K562 (cell line): ENCODE data around the gene TOR3A. TPM values are rescaled to one million over a fixed set of nuclear protein-coding genes. Genes with fewer than 3 reads are reported as not detected.
A peak's percentile ranks its signal among the peaks of the same experiment; 100 is the strongest.

Experiments
- ATAC-seq: fragments of 200-7000 bp; cut with Tn5 transposase; 3 replicates; pipeline ENCODE4 v1.9.1; 2020; ENCODE audit warnings: moderate library complexity
- BruUV-seq: library from RNA; stranded (reverse); fragments of 400-500 nt; replicated peaks from 2 replicates; lab custom pipeline; 2021; lab: Mats Ljungman, UMichigan
- CTCF ChIA-PET: fragments of 300-600 bp; formaldehyde crosslinking; extraction: SDS; loops from one replicate; lab custom pipeline; 2021; ENCODE audit warnings: low intra/inter-chr PET ratio; lab: Yijun Ruan, JAX
- POLR2A ChIA-PET: fragments of 300-600, 350-650 bp; sonication (Branson Sonifier 250); formaldehyde crosslinking; extraction: SDS; loops from one replicate; lab custom pipeline; 2021; ENCODE audit warnings: antibody characterized with exemption, inconsistent platforms; lab: Yijun Ruan, JAX
- DNase-seq, 4 experiments: peaks; one replicate each; pipeline versions ENCODE4 v3.0.0 to v3.0.0-alpha.2; 2011 to 2018; ENCODE audit warnings: low spot score in 3 of 4, mixed read lengths in 3 of 4; ENCODE audit errors: extremely low read depth in 1 of 4
- FAIRE-seq: peaks from 2 replicates; lab custom pipeline; 2011; peaks lifted over from hg19 to GRCh38; lab: Jason Lieb, UNC
- H2AFZ ChIP-seq: 2 replicates; pipeline ENCODE4 v1.6.0; 2011; ENCODE audit warnings: low read depth, low read length, control low read depth, inconsistent platforms
- H3K27ac ChIP-seq: fragments of 200-600 bp; 3 replicates; pipeline ENCODE4 v1.8.0; 2011; ENCODE audit warnings: low read depth, mild to moderate bottlenecking, control low read depth, inconsistent platforms, low read length, moderate library complexity, mixed read lengths; ENCODE audit errors: extremely low read depth
- H3K27me3 ChIP-seq, 2 experiments: fragments of 300-600 bp in 1 of 2; 2 replicates in 1 of 2; 3 replicates in 1 of 2; pipeline versions ENCODE4 v1.6.0 to v1.8.0; 2011; ENCODE audit warnings: inconsistent platforms in 2 of 2, low read length in 2 of 2, mild to moderate bottlenecking in 1 of 2, mixed read lengths in 1 of 2, moderate library complexity in 1 of 2; ENCODE audit not compliant: control insufficient read depth in 2 of 2, insufficient read depth in 2 of 2
- H3K36me3 ChIP-seq: fragments of 300-600 bp; 3 replicates; pipeline ENCODE4 v1.8.0; 2011; ENCODE audit warnings: mild to moderate bottlenecking, low read length, inconsistent platforms; ENCODE audit not compliant: control insufficient read depth, insufficient read depth
- H3K4me1 ChIP-seq, 2 experiments: fragments of 200-600 bp in 1 of 2; replicated peaks in 1 of 2; 2 replicates in 1 of 2; 3 replicates in 1 of 2; pipeline versions ENCODE4 v1.5.1 to v1.8.0; 2011; ENCODE audit warnings: inconsistent platforms in 2 of 2, low read length in 2 of 2, mild to moderate bottlenecking in 1 of 2, mixed read lengths in 1 of 2, moderate library complexity in 1 of 2; ENCODE audit not compliant: control insufficient read depth in 2 of 2, insufficient read depth in 2 of 2
- H3K4me2 ChIP-seq: 2 replicates; pipeline ENCODE4 v1.6.1; 2011; ENCODE audit warnings: low read length, control low read depth, inconsistent platforms, mixed read lengths; ENCODE audit not compliant: insufficient read depth
- H3K4me3 ChIP-seq: fragments of 200-600 bp; sonication (generic), shearing (Covaris generic); 2 replicates; pipeline ENCODE4 v1.5.1; 2016; ENCODE audit warnings: control low read depth, inconsistent platforms
- H3K79me2 ChIP-seq: fragments of 200-600 bp; 3 replicates; pipeline ENCODE4 v1.8.0; 2011; ENCODE audit warnings: low read length, inconsistent platforms; ENCODE audit not compliant: control insufficient read depth, insufficient read depth
- H3K9ac ChIP-seq, 2 experiments: 2 replicates each; pipeline versions ENCODE4 v1.6.0 to v1.6.1; 2011; ENCODE audit warnings: low read depth in 2 of 2, low read length in 2 of 2, control low read depth in 1 of 2, inconsistent platforms in 1 of 2, mild to moderate bottlenecking in 1 of 2, mixed read lengths in 1 of 2; ENCODE audit not compliant: insufficient read depth in 1 of 2
- H3K9me1 ChIP-seq: one replicate; pipeline ENCODE4 v1.6.0; 2011; ENCODE audit warnings: inconsistent platforms, mild to moderate bottlenecking, low read length, moderate library complexity; ENCODE audit not compliant: control insufficient read depth, insufficient read depth
- H3K9me3 ChIP-seq: replicated peaks from 2 replicates; pipeline ENCODE4 v1.5.1; 2011; ENCODE audit warnings: low read depth, low read length, inconsistent platforms; ENCODE audit not compliant: control insufficient read depth, insufficient read depth
- H4K20me1 ChIP-seq: replicated peaks from 2 replicates; pipeline ENCODE4 v1.6.1; 2011; ENCODE audit warnings: low read length, inconsistent platforms, mixed read lengths; ENCODE audit not compliant: control insufficient read depth, insufficient read depth
- CREB1 ChIP-seq, 2 experiments: sonication (generic) in 1 of 2; formaldehyde crosslinking in 1 of 2; IDR thresholded peaks; 2 replicates each; pipeline versions ENCODE4 v1.6.1 to v1.8.0; 2012 to 2022; ENCODE audit warnings: inconsistent platforms in 1 of 2, mild to moderate bottlenecking in 1 of 2, missing genetic modification reagents in 1 of 2, moderate library complexity in 1 of 2
- EGR1 ChIP-seq: fragments of 450-650 bp; conservative IDR thresholded peaks from 2 replicates; pipeline ENCODE4 v1.6.1; 2017; ENCODE audit warnings: mild to moderate bottlenecking
- HNRNPUL1 ChIP-seq: fragments of 200-400 bp; formaldehyde crosslinking; IDR thresholded peaks from 2 replicates; pipeline ENCODE4 v1.6.1; 2017; ENCODE audit warnings: low read length
- MNT ChIP-seq, 2 experiments: fragments of 450-650 bp; conservative IDR thresholded peaks; 2 replicates each; pipeline ENCODE4 v1.6.1; 2017; ENCODE audit warnings: mild to moderate bottlenecking in 2 of 2, moderate library complexity in 2 of 2
- NFIX ChIP-seq: fragments of 250-450 bp; sonication (Bioruptor Pico); IDR thresholded peaks from 2 replicates; pipeline ENCODE4 v1.4.0; 2020; ENCODE audit warnings: low read depth, mild to moderate bottlenecking, moderate library complexity
- POLR2G ChIP-seq: fragments of 200-400 bp; formaldehyde crosslinking; IDR thresholded peaks from 2 replicates; pipeline ENCODE4 v1.6.1; 2017; ENCODE audit warnings: low read depth, mild to moderate bottlenecking, antibody characterized with exemption, low read length, moderate library complexity
- POLR3G ChIP-seq: IDR thresholded peaks from 2 replicates; pipeline ENCODE4 v1.6.1; 2011; ENCODE audit not compliant: insufficient read length, insufficient replicate concordance; ENCODE audit errors: extremely low read depth
- SIN3A ChIP-seq, 2 experiments: fragments of 150-350 bp in 1 of 2; IDR thresholded peaks; 2 replicates each; pipeline ENCODE4 v1.6.1; 2011 to 2016; ENCODE audit warnings: borderline replicate concordance in 2 of 2, low read depth in 2 of 2, low read length in 2 of 2, mild to moderate bottlenecking in 2 of 2, moderate library complexity in 2 of 2; ENCODE audit not compliant: control insufficient read depth in 1 of 2
- SRF ChIP-seq, 2 experiments: fragments of 250-450, 450-650 bp in 1 of 2; sonication (Bioruptor Pico) in 1 of 2; sonication (generic) in 1 of 2; formaldehyde crosslinking; IDR thresholded peaks; 2 replicates each; pipeline versions ENCODE4 v1.5.0 to v1.5.1; 2020 to 2022; ENCODE audit warnings: mild to moderate bottlenecking in 1 of 2, missing genetic modification reagents in 1 of 2
- TFE3 ChIP-seq: fragments of 450-650 bp; formaldehyde crosslinking; IDR thresholded peaks from 2 replicates; pipeline ENCODE4 v1.4.0; 2020; ENCODE audit warnings: mild to moderate bottlenecking, mixed read lengths
- ZFP91 ChIP-seq: sonication (generic); formaldehyde crosslinking; IDR thresholded peaks from 2 replicates; pipeline ENCODE4 v1.8.0; 2022; ENCODE audit warnings: mild to moderate bottlenecking, missing genetic modification reagents
- ZNF707 ChIP-seq: fragments of 250-450 bp; sonication (Bioruptor Pico); conservative IDR thresholded peaks from 2 replicates; pipeline ENCODE4 v1.8.0; 2022; ENCODE audit warnings: inconsistent platforms, mild to moderate bottlenecking, moderate library complexity
- WGBS: fragments of 100-300 bp; shearing (Covaris generic); methylation state at CpG from one replicate; pipeline ENCODE4 v1.1.6; 2016; ENCODE audit warnings: low coverage, mixed read lengths; ENCODE audit not compliant: insufficient coverage; ENCODE audit errors: missing lambda C conversion rate; 5-methylcytosine and 5-hydroxymethylcytosine counted together
- in situ Hi-C: fragments of 300-500 bp; cut with MboI; formaldehyde crosslinking; loops from 4 replicates; pipeline ENCODE4 v1.15.0; 2018; ENCODE audit warnings: inconsistent platforms, mixed read lengths
- intact Hi-C: fragments of 100-400 bp; cut with micrococcal nuclease; formaldehyde crosslinking; loops from 2 replicates; pipeline ENCODE4 v1.14.2; 2022
- polyA plus RNA-seq, 8 experiments: library from polyadenylated mRNA; depleted of rRNA in 4 of 8; stranded (reverse) in 5 of 8; unstranded in 3 of 8; fragments of >200 nt; fragmentation: Nextera tagmentation in 2 of 8; fragmentation: Illumina TruSeq in 1 of 8; extraction: Ambion mirVana in 2 of 8; extraction: Trizol in 1 of 8; gene quantifications; 2 replicates each; pipeline versions ENCODE4 v1.2.1 to v1.2.3, GENCODE V29; 2011 to 2014; ENCODE audit warnings: inconsistent platforms in 1 of 8, missing spikeins in 1 of 8
- total RNA-seq, 7 experiments: library from RNA; depleted of rRNA in 6 of 7; stranded (reverse); fragments of >200 nt in 6 of 7; fragmentation: Illumina TruSeq in 2 of 7; extraction: Trizol in 2 of 7; gene quantifications; 2 replicates each; pipeline versions ENCODE4 v1.2.1 to v1.2.3, GENCODE V29; 2011 to 2021; ENCODE audit warnings: low replicate concordance in 1 of 7
- TF ChIP-seq, protein P1 (sequence below): IDR thresholded peaks from 3 replicates; pipeline ENCODE4 v1.6.1; 2011; ENCODE audit warnings: borderline replicate concordance, mild to moderate bottlenecking; ENCODE audit not compliant: insufficient read length, insufficient read depth

Gene TOR3A
- total and polyA plus RNA-seq, 9 of the 15 experiments (the other 6 are each of a cell fraction or from before 2014, with no cell fraction given), result 7.9 to 94.5 (median 39.7) TPM

GRCh38 chr1:179082333-179082998 lies 596 bp downstream of the TOR3A start:
- Histone ChIP-seq H2AFZ (peak overlapping the region; percentile 96), H3K27me3 (no peaks in the 10 kb centered on the region), H3K36me3 (peaks cover 32% of the 10 kb centered on the region; the same call in 2 of the 3 replicates), H3K4me3 (peak overlapping the region; percentile 63), H4K20me1 (no peaks in the 10 kb centered on the region), H3K9me3 (no peaks in the 10 kb centered on the region), H3K4me2 (peak overlapping the region; percentile 92), H3K79me2 (peaks cover 29% of the 10 kb centered on the region), H3K9me1 (no peaks in the 10 kb centered on the region), H3K4me1 (peaks cover 17 to 26% of the 10 kb centered on the region in 2 experiments; a peak in 4 of 5 replicates), H3K27ac (peak overlapping the region; percentile 78), H3K9ac (peak overlapping the region; percentile 78 to 99)
- no peak for FAIRE-seq
- peak; percentile 58 to 86 (median 74) for DNase-seq
- ChIA-PET CTCF (interaction anchor here (1.0 kb wide), 1 partner anchor 551 kb away, joined by 3 read pairs; no protein-coding TSS in a partner anchor), POLR2A (interaction anchor here (0.7 to 1.7 kb wide), 7 partner anchors 11 to 66 kb away, joined by 3 to 6 read pairs (median 4); no protein-coding TSS in a partner anchor)
- WGBS, result under 1% methylated on average over 44 of the region's 52 CpGs
- intact Hi-C loops (loop anchor here (1.0 to 10.0 kb wide), 5 partner anchors 35 to 732 kb away; no protein-coding TSS in a partner anchor), in situ Hi-C loops (loop anchor here (10.0 kb wide), 1 partner anchor 282 kb away; the partner anchor contains the start of gene AXDND1)
- BruUV-seq, result no TSS peak
- ATAC-seq, result peak; percentile 59
- TF ChIP-seq ZNF707 (CRISPR knock-in tag) (no peak), CREB1 (IDR thresholded peaks at IDR 0.05) (no peak), CREB1 (CRISPR knock-in tag; IDR thresholded peaks at IDR 0.05) (0 out of 2 replicates have a peak, but pooled peaks have one; percentile 17), SIN3A (IDR thresholded peaks at IDR 0.05; ENCODE audit: borderline replicate concordance in 2 of 2, control insufficient read depth in 1 of 2, low read depth in 2 of 2, low read length in 2 of 2) (no peak), MNT (conservative IDR thresholded peaks at IDR 0.05) (peak; percentile 57 to 82; a peak in 3 of 4 replicates), TFE3 (CRISPR knock-in tag) (peak; percentile 14; the same call in 1 of the 2 replicates), EGR1 (0 out of 2 replicates have a peak, but pooled peaks have one; percentile 19), HNRNPUL1 (no peak), NFIX (CRISPR knock-in tag) (no peak), POLR2G (peak; percentile 82; the same call in 1 of the 2 replicates), SRF (CRISPR knock-in tag; IDR thresholded peaks at IDR 0.05) (no peak), ZFP91 (CRISPR knock-in tag) (no peak), POLR3G (no peak)
- TF ChIP-seq, protein P1, sequence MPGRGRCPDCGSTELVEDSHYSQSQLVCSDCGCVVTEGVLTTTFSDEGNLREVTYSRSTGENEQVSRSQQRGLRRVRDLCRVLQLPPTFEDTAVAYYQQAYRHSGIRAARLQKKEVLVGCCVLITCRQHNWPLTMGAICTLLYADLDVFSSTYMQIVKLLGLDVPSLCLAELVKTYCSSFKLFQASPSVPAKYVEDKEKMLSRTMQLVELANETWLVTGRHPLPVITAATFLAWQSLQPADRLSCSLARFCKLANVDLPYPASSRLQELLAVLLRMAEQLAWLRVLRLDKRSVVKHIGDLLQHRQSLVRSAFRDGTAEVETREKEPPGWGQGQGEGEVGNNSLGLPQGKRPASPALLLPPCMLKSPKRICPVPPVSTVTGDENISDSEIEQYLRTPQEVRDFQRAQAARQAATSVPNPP, result no peak
